NB4 (cell line): ENCODE results near the gene PRR7.

ENCODE experiments used
- DNase-seq: peaks from one replicate; pipeline ENCODE4 v3.0.0; 2010; ENCODE audit warnings: low read depth
- H3K4me3 ChIP-seq: one replicate; pipeline ENCODE4 v1.5.1; 2011; ENCODE audit warnings: mild to moderate bottlenecking, low read depth, low read length, moderate library complexity
- MYC ChIP-seq: IDR thresholded peaks from 2 replicates; pipeline ENCODE4 v1.6.1; 2011; ENCODE audit warnings: low read depth, low read length
- POLR2A ChIP-seq: IDR thresholded peaks from 2 replicates; pipeline ENCODE4 v1.6.1; 2011; ENCODE audit warnings: mild to moderate bottlenecking; ENCODE audit not compliant: insufficient read length; ENCODE audit errors: extremely low read depth
- TF ChIP-seq, protein P1 (sequence below): IDR thresholded peaks from 2 replicates; pipeline ENCODE4 v1.6.1; 2011; ENCODE audit warnings: low read depth, low read length
- TF ChIP-seq, protein P2 (sequence below): IDR thresholded peaks from one replicate; pipeline ENCODE4 v1.5.1; 2012; ENCODE audit warnings: low read depth, low read length

PRR7 gene

DNA sequence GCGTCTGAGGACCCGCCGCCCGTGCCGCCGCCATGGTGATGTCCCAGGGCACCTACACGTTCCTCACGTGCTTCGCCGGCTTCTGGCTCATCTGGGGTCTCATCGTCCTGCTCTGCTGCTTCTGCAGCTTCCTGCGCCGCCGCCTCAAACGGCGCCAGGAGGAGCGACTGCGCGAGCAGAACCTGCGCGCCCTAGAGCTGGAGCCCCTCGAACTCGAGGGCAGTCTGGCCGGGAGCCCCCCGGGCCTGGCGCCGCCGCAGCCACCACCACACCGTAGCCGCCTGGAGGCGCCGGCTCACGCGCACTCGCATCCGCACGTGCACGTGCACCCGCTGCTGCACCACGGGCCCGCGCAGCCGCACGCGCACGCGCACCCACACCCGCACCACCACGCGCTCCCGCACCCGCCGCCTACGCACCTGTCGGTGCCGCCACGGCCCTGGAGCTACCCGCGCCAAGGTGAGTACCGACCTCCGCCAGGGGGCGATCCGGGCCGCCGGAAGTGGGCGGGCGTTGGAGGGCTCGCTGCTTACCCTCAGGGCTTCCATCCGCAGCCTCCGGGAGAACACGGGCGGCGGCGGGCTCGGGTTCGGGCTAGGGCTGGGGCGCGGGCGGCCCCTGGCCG is 8.5 kb downstream of the PRR7 start:
- H3K4me3 ChIP-seq: peak overlapping the region; percentile 62
- DNase-seq: peak; percentile 87
- TF ChIP-seq, protein P1, sequence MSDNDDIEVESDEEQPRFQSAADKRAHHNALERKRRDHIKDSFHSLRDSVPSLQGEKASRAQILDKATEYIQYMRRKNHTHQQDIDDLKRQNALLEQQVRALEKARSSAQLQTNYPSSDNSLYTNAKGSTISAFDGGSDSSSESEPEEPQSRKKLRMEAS: peak; percentile 91
- TF ChIP-seq, protein P2, sequence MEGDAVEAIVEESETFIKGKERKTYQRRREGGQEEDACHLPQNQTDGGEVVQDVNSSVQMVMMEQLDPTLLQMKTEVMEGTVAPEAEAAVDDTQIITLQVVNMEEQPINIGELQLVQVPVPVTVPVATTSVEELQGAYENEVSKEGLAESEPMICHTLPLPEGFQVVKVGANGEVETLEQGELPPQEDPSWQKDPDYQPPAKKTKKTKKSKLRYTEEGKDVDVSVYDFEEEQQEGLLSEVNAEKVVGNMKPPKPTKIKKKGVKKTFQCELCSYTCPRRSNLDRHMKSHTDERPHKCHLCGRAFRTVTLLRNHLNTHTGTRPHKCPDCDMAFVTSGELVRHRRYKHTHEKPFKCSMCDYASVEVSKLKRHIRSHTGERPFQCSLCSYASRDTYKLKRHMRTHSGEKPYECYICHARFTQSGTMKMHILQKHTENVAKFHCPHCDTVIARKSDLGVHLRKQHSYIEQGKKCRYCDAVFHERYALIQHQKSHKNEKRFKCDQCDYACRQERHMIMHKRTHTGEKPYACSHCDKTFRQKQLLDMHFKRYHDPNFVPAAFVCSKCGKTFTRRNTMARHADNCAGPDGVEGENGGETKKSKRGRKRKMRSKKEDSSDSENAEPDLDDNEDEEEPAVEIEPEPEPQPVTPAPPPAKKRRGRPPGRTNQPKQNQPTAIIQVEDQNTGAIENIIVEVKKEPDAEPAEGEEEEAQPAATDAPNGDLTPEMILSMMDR: peak; percentile 26
- TF ChIP-seq MYC (no peak; the same call in none of the 2 replicates), POLR2A (peak; percentile 55)

DNA sequence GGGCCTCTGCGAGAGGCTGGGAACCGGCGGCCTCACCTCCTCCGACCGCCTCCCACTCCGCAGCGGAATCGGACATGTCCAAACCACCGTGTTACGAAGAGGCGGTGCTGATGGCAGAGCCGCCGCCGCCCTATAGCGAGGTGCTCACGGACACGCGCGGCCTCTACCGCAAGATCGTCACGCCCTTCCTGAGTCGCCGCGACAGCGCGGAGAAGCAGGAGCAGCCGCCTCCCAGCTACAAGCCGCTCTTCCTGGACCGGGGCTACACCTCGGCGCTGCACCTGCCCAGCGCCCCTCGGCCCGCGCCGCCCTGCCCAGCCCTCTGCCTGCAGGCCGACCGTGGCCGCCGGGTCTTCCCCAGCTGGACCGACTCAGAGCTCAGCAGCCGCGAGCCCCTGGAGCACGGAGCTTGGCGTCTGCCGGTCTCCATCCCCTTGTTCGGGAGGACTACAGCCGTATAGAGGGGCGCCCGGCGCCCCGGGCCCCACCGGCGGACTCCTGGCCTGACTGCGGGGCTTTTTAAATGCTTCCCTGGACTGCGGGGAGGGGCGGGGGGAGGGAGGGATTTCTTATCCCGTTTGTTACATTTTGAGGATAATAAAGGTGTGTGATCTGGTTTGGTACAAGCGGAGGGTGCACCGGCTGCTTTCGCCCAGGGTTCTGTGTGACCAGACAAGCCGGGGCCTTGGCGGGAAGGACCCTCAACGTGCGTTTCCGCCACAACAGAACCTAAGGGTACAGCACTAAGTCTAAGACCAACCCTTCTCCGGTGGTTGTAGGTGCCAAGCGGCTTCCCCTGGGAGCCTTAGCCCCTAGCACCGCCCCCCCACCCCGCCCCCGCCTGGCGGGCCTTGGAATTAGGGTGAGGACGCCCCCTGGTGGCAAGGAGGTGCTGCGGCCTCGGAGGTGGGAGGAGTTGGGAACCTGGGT is 9.3 kb downstream of the PRR7 start:
- TF ChIP-seq, protein P2: peak; percentile 85
- TF ChIP-seq POLR2A: no peak
- TF ChIP-seq, protein P1: peak; percentile 18; the same call in 1 of the 2 replicates
- TF ChIP-seq MYC: peak; percentile 25; the same call in 1 of the 2 replicates
- peak; percentile 93 for DNase-seq
- H3K4me3 ChIP-seq: peak overlapping the region; percentile 62

DNA sequence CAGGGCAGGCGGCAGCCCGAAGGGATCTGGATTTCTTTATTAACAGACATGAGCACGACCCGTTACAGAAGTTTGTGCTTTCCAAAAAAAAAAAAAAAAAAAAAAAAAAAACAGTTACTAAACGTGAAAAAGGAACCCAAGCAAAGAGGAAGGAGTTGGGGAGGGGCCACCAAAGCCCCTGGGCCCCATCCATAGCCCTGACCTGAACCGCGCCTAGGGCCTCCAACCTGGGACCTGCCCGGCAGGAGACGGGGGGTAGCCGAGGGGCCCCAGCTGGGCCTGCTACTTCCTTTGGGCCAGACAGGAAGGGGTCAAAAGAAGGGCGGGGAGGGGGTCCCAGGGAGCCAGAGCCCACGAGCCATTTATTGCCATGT is 10.0 kb downstream of the PRR7 start:
- no peak overlapping the region for H3K4me3 ChIP-seq
- TF ChIP-seq, protein P1: 0 out of 2 replicates have a peak, but pooled peaks have one; percentile 1
- TF ChIP-seq POLR2A: no peak
- DNase-seq: no peak

DNA sequence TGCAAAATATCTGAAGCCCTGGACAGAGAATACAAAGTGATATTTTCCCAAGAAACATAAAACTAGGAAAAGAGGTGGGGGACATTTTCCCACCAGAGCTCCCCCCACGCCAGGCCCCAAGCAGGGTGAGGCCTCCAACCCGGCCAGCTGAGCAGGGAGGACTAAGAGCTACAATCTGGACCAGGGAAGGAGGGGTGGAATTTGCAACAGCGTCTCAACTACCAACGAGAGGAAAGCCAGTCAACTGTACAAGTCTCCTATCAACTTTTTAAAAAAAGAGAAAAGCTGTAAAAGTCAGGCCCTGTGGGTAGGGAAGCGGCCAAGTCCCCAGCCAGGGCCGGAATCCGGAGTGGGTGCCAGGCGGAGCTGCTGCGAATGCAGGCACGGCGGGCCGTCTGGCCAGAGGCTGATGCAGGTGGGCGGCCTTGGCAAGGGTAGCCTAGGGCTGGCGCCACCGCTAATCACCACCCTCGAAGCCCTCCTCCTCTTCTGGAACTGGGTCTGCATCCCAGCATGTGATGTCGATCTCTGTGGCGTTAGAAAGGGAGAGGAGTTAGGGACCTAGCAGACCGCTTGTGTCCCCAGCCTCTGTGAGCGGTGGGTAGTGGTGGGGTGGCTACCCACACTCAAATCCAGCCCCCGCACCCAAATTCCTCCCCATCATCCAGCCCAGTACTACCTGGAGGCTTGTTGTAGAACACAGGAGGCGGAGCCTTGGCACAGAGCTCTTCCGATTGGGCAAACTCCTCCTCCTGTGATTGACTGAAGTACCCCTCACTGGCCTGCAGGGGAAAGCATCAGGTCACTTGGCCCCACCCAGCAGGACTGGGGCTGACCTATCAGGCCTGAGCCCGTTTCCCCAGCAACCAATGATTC is 10.6 kb downstream of the PRR7 start:
- DNase-seq: peak; percentile 88
- TF ChIP-seq POLR2A (no peak), MYC (no peak)
- TF ChIP-seq, protein P1: no peak
- TF ChIP-seq, protein P2: peak; percentile 30

DNA sequence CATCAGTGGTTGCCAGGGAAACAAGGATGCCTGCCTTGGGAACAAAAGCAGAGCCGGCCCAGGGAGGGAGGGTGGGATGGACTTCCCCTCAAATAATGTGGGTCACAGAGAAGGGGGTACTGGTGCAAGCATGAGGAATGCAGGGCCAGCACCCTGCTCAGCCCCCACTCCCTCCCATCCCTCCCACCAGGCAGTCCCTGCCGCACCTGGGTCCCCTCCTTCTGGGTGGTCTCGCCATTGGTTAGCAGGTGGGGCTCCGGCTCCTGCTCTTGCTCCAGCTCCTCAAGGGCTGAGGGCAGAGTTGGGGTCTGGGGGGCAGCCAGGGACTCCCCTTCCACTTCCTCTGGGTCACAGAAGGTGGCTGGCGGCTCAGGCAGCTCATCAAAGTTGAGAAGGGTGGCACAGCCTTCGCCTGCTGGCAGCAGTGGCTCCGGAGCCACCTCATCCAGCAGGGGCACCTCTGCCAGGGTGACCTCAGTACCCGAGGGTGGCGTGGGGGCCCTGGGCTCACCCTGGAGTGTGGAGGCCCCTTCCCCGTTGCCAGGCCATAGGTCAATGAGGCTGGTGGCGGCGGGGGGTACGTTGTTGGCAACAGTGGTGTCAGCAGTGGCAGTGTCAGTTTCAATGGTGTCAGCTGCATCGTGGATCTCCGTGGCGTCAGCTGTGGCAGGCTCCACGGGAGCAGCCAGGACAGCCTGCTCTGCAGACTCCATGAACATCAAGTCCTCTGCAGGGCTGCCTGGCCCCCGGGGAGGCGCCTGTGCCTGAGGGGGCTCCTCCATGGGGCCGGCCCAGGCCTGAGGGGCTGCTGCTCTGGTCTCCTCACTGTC is 11.5 kb downstream of the PRR7 start:
- H3K4me3 ChIP-seq: no peak overlapping the region
- DNase-seq: no peak
- TF ChIP-seq, protein P1: no peak
- no peak for TF ChIP-seq POLR2A
- TF ChIP-seq, protein P2: no peak
- no peak for TF ChIP-seq MYC

More for the DNA sequence above, 10.6 kb downstream of the PRR7 start:
- H3K4me3 ChIP-seq: no peak overlapping the region
